GM23338 (cell line): Measurements from ENCODE around the gene TAF6L. TPM values are rescaled to one million over a fixed set of nuclear protein-coding genes. Genes with fewer than 3 reads are reported as not detected.
A peak's percentile ranks its signal among the peaks of the same experiment; 100 is the strongest.

Experiments used
- ATAC-seq: fragments of 200-7000 bp; cut with Tn5 transposase; 3 replicates; pipeline ENCODE4 v1.9.1; 2020
- DNase-seq: peaks from one replicate; pipeline ENCODE4 v3.0.0-alpha.2; 2015; ENCODE audit warnings: low spot score
- H2AFZ ChIP-seq: fragments of 200-600 bp; sonication (generic); 2 replicates; pipeline ENCODE4 v1.8.0; 2016; ENCODE audit warnings: antibody characterized with exemption, mild to moderate bottlenecking, moderate library complexity
- H3F3A ChIP-seq: fragments of 200-600 bp; sonication (generic); replicated peaks from 2 replicates; pipeline ENCODE4 v1.8.0; 2017; ENCODE audit warnings: antibody characterized with exemption, mixed run types, low read depth
- H3K27ac ChIP-seq: fragments of 200-600 bp; sonication (generic); 2 replicates; pipeline ENCODE4 v1.6.1; 2016; ENCODE audit warnings: low read depth
- H3K27me3 ChIP-seq: fragments of 200-600 bp; sonication (generic); 2 replicates; pipeline ENCODE4 v1.8.0; 2016; ENCODE audit warnings: mild to moderate bottlenecking, mixed run types, moderate library complexity; ENCODE audit not compliant: insufficient read depth
- H3K36me3 ChIP-seq: fragments of 200-600 bp; sonication (generic); 2 replicates; pipeline ENCODE4 v1.8.0; 2016; ENCODE audit warnings: mild to moderate bottlenecking; ENCODE audit not compliant: insufficient read depth
- H3K4me1 ChIP-seq: fragments of 200-600 bp; sonication (generic); 2 replicates; pipeline ENCODE4 v1.8.0; 2016; ENCODE audit warnings: mild to moderate bottlenecking, moderate library complexity; ENCODE audit not compliant: insufficient read depth
- H3K4me2 ChIP-seq: fragments of 200-600 bp; sonication (generic); 2 replicates; pipeline ENCODE4 v1.7.1; 2017; ENCODE audit warnings: mixed run types
- H3K4me3 ChIP-seq: fragments of 200-600 bp; sonication (generic); 2 replicates; pipeline ENCODE4 v1.6.1; 2016; ENCODE audit warnings: mixed run types
- H3K79me2 ChIP-seq: fragments of 200-600 bp; sonication (generic); replicated peaks from 2 replicates; pipeline ENCODE4 v1.8.0; 2017; ENCODE audit warnings: mild to moderate bottlenecking; ENCODE audit not compliant: insufficient read depth
- H3K9me2 ChIP-seq: fragments of 200-600 bp; sonication (generic); 2 replicates; pipeline ENCODE4 v1.8.0; 2017; ENCODE audit not compliant: insufficient read depth
- H4K20me1 ChIP-seq: fragments of 200-600 bp; sonication (generic); replicated peaks from 2 replicates; pipeline ENCODE4 v1.8.0; 2017; ENCODE audit warnings: mild to moderate bottlenecking; ENCODE audit not compliant: insufficient read depth
- H3K27ac Mint-ChIP-seq: 2 replicates; pipeline ENCODE4 v1.8.0; 2020; ENCODE audit warnings: inconsistent platforms, mild to moderate bottlenecking, moderate library complexity, mixed read lengths
- H3K27me3 Mint-ChIP-seq: 3 replicates; pipeline ENCODE4 v1.8.0; 2022; ENCODE audit warnings: low read depth, mild to moderate bottlenecking, moderate library complexity, mixed read lengths, inconsistent platforms; ENCODE audit not compliant: insufficient read depth, poor library complexity
- H3K36me3 Mint-ChIP-seq: 3 replicates; pipeline ENCODE4 v1.8.0; 2021; ENCODE audit warnings: low read depth, mild to moderate bottlenecking, inconsistent platforms, moderate library complexity, mixed read lengths
- H3K4me1 Mint-ChIP-seq: 3 replicates; pipeline ENCODE4 v1.8.0; 2020; ENCODE audit warnings: mild to moderate bottlenecking, inconsistent platforms, mixed read lengths
- H3K4me3 Mint-ChIP-seq: 3 replicates; pipeline ENCODE4 v1.8.0; 2021; ENCODE audit warnings: moderate library complexity, mild to moderate bottlenecking, inconsistent platforms, mixed read lengths
- H3K9me3 Mint-ChIP-seq: 3 replicates; pipeline ENCODE4 v1.8.0; 2020; ENCODE audit warnings: moderate library complexity, mild to moderate bottlenecking, inconsistent platforms, mixed read lengths
- CREB1 ChIP-seq: fragments of 250-450 bp; sonication (Bioruptor Pico); IDR thresholded peaks from 2 replicates; pipeline ENCODE4 v1.5.0; 2020; ENCODE audit warnings: low read depth, mild to moderate bottlenecking, moderate library complexity
- ETS1 ChIP-seq: IDR thresholded peaks from 2 replicates; pipeline ENCODE4 v1.6.1; 2016; ENCODE audit warnings: antibody characterized with exemption
- NANOG ChIP-seq: IDR thresholded peaks from 2 replicates; pipeline ENCODE4 v1.6.1; 2016; ENCODE audit warnings: antibody characterized with exemption, borderline replicate concordance
- POLR2AphosphoS5 ChIP-seq: IDR thresholded peaks from 2 replicates; pipeline ENCODE4 v1.6.1; 2016; ENCODE audit warnings: antibody characterized with exemption, low read depth
- REST ChIP-seq: IDR thresholded peaks from one replicate; pipeline ENCODE4 v1.6.1; 2018; ENCODE audit warnings: antibody characterized with exemption; ENCODE audit not compliant: unreplicated experiment
- STAT1 ChIP-seq: IDR thresholded peaks from one replicate; pipeline ENCODE4 v1.6.1; 2016; ENCODE audit warnings: antibody characterized with exemption; ENCODE audit not compliant: unreplicated experiment
- ZNF114 ChIP-seq: fragments of 250-450 bp; sonication (Bioruptor Pico); IDR thresholded peaks from 2 replicates; pipeline ENCODE4 v1.5.0; 2020; ENCODE audit warnings: mild to moderate bottlenecking, moderate library complexity
- ZNF331 ChIP-seq: fragments of 250-450 bp; sonication (Bioruptor Pico); IDR thresholded peaks from 2 replicates; pipeline ENCODE4 v1.5.0; 2020; ENCODE audit warnings: low read depth, mild to moderate bottlenecking, moderate library complexity
- polyA plus RNA-seq: library from polyadenylated mRNA; unstranded; fragments of >200 nt; fragmentation: Nextera tagmentation; extraction: Ambion mirVana; gene quantifications from 2 replicates; pipeline ENCODE4 v1.2.1, GENCODE V29; 2016
- total RNA-seq: library from RNA; depleted of rRNA; stranded (reverse); fragments of >200 nt; shearing (Covaris generic); gene quantifications from 2 replicates; pipeline ENCODE4 v1.2.3, GENCODE V29; 2014
- TF ChIP-seq, protein P1 (sequence below), 2 experiments: fragments of 200-600 bp in 1 of 2; sonication (generic) in 1 of 2; conservative IDR thresholded peaks; 2 replicates each; pipeline versions ENCODE4 v1.5.1 to v1.6.1; 2016 to 2017; ENCODE audit warnings: antibody characterized with exemption in 2 of 2, low read depth in 2 of 2, mild to moderate bottlenecking in 2 of 2, moderate library complexity in 1 of 2

The TAF6L gene
- total and polyA plus RNA-seq, 2 experiments from 2014 or later: 21.8 to 30.6 TPM

GRCh38 chr11:62796281-62796680 is 25.1 kb downstream of the TAF6L start:
- peaks cover 88% of the 10 kb centered on the region for H3K36me3 Mint-ChIP-seq
- ATAC-seq: no peak

DNA sequence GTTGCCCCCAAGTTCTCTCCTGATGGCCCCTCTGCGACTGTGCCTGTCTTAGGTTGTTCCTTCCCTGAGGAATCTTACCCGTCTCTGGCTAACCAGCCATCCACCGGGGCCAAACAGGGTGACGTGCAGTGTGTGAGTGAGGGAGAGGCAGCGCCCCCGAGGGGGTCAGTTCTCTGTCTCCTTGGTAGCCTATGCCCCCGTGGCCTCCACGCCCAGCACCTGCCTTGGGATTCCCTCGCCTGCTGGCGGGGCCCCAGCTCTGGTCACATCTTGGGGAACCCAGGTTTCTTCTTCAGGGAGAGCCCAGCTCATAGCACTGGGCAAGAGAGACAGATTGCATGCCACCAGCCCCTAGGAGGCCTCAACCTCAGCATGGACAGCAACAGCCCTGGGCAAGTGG is 28.3 kb downstream of the TAF6L start:
- no peak for ATAC-seq
- peaks cover 8% of the 10 kb centered on the region for H3K27me3 Mint-ChIP-seq

More at GRCh38 chr11:62796281-62796680, 25.1 kb downstream of the TAF6L start:
- Mint-ChIP-seq H3K27me3 (peaks cover 18% of the 10 kb centered on the region), H3K4me3 (no peak overlapping the region), H3K9me3 (no peaks in the 10 kb centered on the region), H3K4me1 (peaks cover 7% of the 10 kb centered on the region; the same call in 2 of the 3 replicates), H3K27ac (no peak overlapping the region)
- H3K4me2 ChIP-seq: no peak overlapping the region
- H3K4me3 ChIP-seq: no peak overlapping the region
- no peaks in the 10 kb centered on the region for H3K9me2 ChIP-seq
- H3K79me2 ChIP-seq: peaks cover 4% of the 10 kb centered on the region
- H4K20me1 ChIP-seq: peaks cover 3% of the 10 kb centered on the region
- no peaks in the 10 kb centered on the region; the same call in 1 of the 2 replicates for H3K4me1 ChIP-seq
- no peak overlapping the region for H2AFZ ChIP-seq
- no peak overlapping the region; the same call in 1 of the 2 replicates for H3K27ac ChIP-seq
- peaks cover 66% of the 10 kb centered on the region for H3K36me3 ChIP-seq
- H3F3A ChIP-seq: peaks cover 30% of the 10 kb centered on the region
- peak; percentile 37 for DNase-seq
- TF ChIP-seq CREB1 (CRISPR knock-in tag) (no peak), STAT1 (no peak)
- no peaks in the 10 kb centered on the region for H3K27me3 ChIP-seq

More for the DNA sequence above, 28.3 kb downstream of the TAF6L start:
- Histone ChIP-seq H4K20me1 (peaks cover 10% of the 10 kb centered on the region), H3K36me3 (peaks cover 68% of the 10 kb centered on the region), H3K9me2 (no peaks in the 10 kb centered on the region), H3K4me3 (no peak overlapping the region), H2AFZ (no peak overlapping the region), H3F3A (peaks cover 12% of the 10 kb centered on the region), H3K79me2 (peaks cover 21% of the 10 kb centered on the region), H3K27me3 (no peaks in the 10 kb centered on the region), H3K27ac (no peak overlapping the region), H3K4me2 (no peak overlapping the region), H3K4me1 (0 out of 2 replicates have a peak, but pooled peaks cover 5% of the 10 kb centered on the region)
- no peak overlapping the region for H3K27ac Mint-ChIP-seq
- peaks cover 8% of the 10 kb centered on the region for H3K4me1 Mint-ChIP-seq
- DNase-seq: no peak
- TF ChIP-seq NANOG (no peak), POLR2AphosphoS5 (no peak), ZNF114 (no peak), REST (no peak), ZNF331 (CRISPR knock-in tag) (no peak), ETS1 (no peak)
- TF ChIP-seq, protein P1, sequence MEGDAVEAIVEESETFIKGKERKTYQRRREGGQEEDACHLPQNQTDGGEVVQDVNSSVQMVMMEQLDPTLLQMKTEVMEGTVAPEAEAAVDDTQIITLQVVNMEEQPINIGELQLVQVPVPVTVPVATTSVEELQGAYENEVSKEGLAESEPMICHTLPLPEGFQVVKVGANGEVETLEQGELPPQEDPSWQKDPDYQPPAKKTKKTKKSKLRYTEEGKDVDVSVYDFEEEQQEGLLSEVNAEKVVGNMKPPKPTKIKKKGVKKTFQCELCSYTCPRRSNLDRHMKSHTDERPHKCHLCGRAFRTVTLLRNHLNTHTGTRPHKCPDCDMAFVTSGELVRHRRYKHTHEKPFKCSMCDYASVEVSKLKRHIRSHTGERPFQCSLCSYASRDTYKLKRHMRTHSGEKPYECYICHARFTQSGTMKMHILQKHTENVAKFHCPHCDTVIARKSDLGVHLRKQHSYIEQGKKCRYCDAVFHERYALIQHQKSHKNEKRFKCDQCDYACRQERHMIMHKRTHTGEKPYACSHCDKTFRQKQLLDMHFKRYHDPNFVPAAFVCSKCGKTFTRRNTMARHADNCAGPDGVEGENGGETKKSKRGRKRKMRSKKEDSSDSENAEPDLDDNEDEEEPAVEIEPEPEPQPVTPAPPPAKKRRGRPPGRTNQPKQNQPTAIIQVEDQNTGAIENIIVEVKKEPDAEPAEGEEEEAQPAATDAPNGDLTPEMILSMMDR (conservative IDR thresholded peaks at IDR 0.05; ENCODE audit: low read depth in 2 of 2): no peak
- no peaks in the 10 kb centered on the region for H3K9me3 Mint-ChIP-seq
- peaks cover 88% of the 10 kb centered on the region for H3K36me3 Mint-ChIP-seq
- H3K4me3 Mint-ChIP-seq: no peak overlapping the region
